CD4-positive, alpha-beta T cell treated with Interleukin-1 beta for 1 hour (primary cell): Measurements from ENCODE around the gene CYP26A1.

Experiments used
- DNase-seq, 2 donors: peaks; one replicate each; pipeline ENCODE4 v3.0.0-alpha.2; 2020 to 2022

Gene CYP26A1

GRCh38 chr10:93064874-93065660, 8.6 kb upstream of the CYP26A1 start:
- DNase-seq = no peak

GRCh38 chr10:93065675-93066543, 7.8 kb upstream of the CYP26A1 start:
- DNase-seq = no peak

DNA sequence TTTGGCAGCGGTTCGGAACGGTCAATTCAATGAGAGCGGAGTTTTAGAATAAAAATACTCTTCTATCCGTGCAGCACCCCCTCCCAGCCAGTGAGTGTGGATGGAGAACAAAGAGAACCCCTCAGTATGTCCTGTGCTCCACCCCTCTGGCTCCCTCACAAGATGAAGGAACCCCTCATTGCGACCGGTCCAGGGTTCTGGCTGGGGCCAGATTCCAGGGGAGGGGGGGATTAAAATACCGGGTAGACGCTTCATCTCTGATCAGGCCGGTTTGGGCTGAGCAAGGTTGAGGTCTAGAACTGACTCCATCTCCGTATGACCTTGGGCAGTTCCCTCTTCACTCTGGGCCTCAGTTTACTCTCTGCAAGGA, 7.2 kb upstream of the CYP26A1 start:
- no peak for DNase-seq

DNA sequence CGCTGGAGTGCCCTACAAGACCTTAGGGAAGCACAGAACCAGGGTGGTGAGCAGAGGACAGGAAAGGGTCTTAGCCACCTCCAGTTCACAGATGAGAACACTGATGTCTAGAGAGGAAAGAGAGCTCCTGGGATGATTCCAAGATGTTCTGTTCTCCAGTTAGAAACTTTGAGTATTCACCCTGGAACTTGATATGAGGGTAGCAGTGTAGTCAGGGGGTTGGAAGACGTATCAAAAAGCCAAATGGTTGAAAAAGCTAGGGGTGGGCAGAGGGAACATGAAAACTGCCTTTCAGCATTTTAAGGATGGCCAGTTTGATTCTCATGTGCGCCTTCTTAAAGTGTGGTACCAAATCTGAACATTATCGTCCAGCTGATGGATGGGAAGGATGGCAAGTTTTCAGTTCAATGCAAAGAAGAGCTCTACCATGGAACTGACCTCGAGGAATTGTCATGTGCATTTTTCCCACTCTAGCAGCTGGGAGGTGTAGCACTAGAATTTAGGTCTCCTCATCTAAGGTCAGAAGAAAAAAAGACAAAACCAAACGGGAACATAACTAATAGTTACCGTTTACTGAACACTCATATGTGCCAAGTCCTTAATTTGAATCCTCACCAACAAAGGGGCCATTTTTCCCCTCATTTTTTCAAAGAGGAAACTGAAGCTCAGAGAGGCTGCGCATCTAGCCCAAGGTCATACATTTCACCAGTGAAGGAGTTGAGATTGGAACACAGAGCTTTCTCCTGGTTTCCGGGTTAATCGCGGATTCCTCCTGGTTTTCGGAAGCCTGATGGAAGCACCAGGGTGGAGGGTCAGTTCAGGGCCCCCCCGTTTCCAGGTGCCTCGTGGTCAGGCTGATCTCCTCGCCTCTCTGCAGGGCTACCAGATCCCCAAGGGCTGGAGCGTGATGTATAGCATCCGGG, 6.0 kb upstream of the CYP26A1 start:
- DNase-seq = no peak

- no peak for DNase-seq
Observed at GRCh38 chr10:93068411-93069244, 5.1 kb upstream of the CYP26A1 start.

- DNase-seq = no peak
Observed at GRCh38 chr10:93069245-93069561, 4.5 kb upstream of the CYP26A1 start.

DNA sequence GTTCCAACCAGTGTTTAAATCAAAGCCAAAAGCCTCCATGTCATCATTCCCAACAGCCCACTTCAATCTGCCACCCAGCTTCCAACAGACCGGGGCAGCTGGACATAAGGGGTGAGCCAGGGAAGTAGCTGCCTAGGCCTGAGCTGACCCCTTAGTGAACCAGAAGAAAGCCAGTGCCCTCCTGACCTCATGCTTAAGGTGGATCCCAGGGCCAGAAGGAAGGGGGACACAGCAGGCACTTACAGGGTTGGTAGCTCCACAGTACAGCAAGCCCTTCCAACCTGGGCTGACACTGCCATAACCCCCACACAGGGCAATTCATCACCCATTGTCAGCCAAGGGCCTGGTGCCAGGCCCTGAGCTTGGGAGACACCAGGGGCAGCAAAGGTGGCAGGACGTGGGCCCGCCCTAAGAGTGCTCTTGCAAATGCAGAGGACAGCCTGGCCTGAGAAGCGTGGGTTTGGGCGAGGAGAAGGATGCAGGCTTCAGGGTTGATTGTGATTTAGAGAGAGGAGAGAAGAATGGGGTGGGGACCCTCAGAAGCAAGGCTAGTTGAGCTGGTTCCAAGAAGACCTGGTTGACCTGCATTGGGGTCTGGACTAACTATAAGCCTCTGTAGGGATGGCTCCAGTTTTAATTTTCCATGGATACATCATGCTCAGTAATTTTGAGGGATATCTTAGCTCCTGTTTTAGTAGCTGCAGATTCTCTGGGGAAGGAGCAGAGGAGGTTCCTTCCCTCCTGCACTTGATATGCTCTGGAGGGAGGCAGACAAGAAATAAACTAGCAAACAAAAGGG, 3.1 kb upstream of the CYP26A1 start:
- DNase-seq = no peak

DNA sequence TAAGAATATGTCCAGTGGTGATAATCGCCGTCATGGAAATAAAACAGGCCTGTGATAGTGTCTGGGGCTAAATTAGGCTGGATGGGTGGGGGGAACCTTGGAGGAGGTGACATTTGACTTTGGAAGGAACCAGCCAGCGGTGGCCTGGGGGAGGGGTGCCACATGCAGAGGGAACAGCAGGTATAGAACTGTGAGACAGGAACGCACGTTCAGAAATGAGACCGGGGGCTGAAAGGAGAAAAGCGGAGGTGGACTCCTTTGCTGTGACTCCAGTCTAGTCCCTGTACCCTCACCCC, 2.6 kb upstream of the CYP26A1 start:
- DNase-seq = no peak

DNA sequence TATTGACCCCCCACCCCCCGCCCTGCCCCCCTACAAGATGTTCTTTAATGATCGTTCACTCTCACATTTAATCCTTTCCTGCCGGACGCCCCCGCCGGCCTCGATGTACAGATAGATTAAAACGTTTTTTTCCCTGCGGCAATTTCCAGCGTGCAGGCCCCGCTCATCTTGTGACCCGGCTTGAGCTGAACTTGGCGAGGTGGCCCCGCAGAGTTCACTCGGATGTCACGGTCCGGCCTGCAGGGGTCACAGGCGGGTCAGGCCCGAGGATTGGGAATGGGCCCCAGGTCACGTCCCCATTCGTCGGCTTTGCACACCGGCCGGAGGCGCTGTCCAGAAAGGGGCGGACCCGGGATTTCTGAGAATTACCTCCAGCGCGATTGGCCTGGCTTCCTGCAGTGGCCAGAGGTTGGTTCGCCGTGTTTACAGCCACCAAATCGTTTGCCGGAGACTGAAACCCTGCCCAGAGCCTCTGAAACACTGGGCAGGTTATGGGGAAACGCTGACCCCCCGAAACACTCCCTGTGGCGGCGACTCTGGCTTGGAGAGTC, 1.9 kb upstream of the CYP26A1 start:
- DNase-seq = no peak

GRCh38 chr10:93072225-93072712, 1.4 kb upstream of the CYP26A1 start:
- no peak for DNase-seq

GRCh38 chr10:93072713-93073538, 767 bp upstream of the CYP26A1 start:
- DNase-seq = no peak

DNA sequence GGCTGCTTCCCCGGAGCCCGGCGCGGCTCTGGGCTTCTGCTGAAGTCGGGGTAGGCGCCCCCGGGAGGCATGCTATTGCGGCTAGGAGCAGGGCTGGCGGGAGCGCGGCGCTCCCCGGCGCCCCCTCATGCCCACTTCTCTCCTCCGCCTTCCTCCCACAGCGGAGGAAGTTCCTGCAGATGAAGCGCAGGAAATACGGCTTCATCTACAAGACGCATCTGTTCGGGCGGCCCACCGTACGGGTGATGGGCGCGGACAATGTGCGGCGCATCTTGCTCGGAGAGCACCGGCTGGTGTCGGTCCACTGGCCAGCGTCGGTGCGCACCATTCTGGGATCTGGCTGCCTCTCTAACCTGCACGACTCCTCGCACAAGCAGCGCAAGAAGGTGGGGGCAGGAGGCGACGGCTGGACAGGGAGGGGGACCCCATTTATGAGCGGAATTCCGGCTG, 479 bp downstream of the CYP26A1 start:
- no peak for DNase-seq

DNA sequence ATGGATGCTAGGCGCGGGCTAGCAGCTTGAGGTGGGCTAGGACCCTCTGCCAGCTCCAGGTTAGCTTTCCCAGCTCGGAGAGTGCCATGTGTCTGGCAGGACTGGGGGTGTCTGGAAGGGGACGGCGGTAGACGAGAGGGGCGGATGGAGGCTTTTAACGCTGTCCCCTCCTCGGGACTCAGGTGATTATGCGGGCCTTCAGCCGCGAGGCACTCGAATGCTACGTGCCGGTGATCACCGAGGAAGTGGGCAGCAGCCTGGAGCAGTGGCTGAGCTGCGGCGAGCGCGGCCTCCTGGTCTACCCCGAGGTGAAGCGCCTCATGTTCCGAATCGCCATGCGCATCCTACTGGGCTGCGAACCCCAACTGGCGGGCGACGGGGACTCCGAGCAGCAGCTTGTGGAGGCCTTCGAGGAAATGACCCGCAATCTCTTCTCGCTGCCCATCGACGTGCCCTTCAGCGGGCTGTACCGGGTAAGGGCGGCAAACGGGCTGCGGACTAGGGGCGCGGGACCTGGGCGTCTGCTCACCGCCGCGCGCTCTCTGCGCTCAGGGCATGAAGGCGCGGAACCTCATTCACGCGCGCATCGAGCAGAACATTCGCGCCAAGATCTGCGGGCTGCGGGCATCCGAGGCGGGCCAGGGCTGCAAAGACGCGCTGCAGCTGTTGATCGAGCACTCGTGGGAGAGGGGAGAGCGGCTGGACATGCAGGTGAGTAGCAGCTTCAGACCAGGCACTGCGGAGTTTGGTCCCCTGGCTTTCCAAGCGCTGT, 1.1 kb downstream of the CYP26A1 start:
- no peak for DNase-seq

GRCh38 chr10:93075369-93076221, 1.9 kb downstream of the CYP26A1 start:
- DNase-seq = no peak

DNA sequence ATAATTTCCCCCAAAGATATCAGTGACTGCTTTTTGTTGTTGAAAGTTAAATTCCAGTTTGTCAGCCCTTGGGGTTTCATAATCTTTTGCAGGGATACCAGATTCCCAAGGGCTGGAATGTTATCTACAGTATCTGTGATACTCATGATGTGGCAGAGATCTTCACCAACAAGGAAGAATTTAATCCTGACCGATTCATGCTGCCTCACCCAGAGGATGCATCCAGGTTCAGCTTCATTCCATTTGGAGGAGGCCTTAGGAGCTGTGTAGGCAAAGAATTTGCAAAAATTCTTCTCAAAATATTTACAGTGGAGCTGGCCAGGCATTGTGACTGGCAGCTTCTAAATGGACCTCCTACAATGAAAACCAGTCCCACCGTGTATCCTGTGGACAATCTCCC, 3.2 kb downstream of the CYP26A1 start:
- DNase-seq = no peak

GRCh38 chr10:93077860-93078337, 4.2 kb downstream of the CYP26A1 start:
- no peak for DNase-seq

- DNase-seq = no peak
Observed at GRCh38 chr10:93079663-93080349, 6.1 kb downstream of the CYP26A1 start.
